HG03095 (cell line): ENCODE measurements around the gene CNTLN.
"Not testable (repeated sequence)": the region's sequence is repeated elsewhere in the genome, so short reads cannot be mapped to it uniquely, and the experiment has no call there.

Experiments used
- ATAC-seq: cut with Tn5 transposase; IDR thresholded peaks from one replicate; pipeline ENCODE4 v1.9.1; 2021; ENCODE audit warnings: moderate library complexity; ENCODE audit not compliant: unreplicated experiment

The CNTLN gene

DNA sequence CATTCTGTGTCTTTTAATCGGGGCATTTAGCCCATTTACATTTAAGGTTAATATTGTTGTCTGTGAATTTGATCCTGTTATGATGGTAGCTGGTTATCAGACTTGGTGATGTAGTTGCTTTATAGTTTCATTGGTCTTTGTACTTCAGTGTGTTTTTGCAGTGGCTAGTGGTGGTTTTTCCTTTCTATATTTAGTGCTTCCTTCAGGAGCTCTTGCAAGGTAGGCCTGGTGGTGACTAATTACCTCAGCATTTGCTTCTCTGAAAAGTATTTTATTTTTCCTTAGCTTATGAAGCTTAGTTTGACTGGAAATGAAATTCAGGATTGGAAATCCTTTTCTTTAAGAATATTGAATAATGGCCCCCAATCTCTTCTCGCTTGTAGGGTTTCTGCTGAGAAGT lies 156.9 kb downstream of the CNTLN start:
- ATAC-seq, result no peak

DNA sequence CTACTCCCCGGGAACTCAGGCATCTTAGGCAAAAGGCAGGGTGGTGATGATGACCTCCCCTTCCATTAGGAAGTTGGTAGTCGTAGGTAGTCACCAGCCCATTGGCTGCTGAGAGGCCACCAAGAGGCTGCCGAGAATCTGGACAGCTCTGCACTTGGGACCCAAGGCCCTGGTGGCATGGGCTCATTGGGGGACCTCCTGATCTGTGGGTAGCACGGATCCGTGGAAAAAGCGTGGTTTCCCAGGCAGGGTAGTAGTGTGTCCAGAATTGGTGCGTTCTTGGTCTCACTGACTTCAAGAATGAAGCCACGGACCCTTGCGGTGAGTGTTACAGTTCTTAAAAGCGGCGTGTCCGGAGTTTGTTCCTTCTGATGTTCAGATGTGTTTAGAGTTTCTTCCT lies 158.8 kb downstream of the CNTLN start:
- ATAC-seq, result no peak

DNA sequence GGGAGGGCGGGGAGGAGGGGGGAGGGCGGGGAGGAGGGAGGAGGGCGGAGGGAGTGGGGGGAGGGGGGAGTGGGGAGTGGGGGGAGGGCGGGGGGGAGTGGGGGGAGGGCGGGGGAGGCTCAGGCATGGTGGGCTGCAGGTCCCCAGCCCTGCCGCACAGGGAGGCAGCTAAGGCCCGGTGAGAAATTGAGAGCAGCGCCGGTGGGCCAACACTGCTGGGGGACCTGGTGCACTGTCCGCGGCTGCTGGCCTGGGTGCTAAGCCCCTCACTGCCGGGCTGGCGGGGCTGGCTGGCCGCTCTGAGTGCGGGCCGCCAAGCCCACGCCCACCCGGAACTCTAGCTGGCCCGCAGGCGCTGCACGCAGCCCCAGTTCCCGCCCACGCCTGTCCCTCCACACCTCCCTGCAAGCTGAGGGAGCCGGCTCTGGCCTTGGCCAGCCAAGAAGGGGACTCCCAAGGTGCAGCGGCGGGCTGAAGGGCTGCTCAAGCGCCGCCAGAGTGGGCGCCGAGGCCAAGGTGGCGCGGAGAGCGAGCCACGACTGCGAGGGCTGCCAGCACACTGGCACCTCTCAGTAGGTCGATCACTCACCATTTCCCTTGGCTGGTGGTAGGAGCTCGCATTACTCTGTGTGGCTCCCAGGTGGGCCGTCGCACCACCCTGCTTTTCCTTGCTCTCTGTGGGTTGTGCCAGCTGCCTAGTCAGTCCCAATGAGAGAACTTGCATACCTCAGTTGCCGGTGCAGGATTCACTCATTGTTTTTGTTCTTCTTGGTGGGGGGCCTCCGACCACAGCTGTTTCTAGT lies 160.2 kb downstream of the CNTLN start:
- ATAC-seq, result no peak

DNA sequence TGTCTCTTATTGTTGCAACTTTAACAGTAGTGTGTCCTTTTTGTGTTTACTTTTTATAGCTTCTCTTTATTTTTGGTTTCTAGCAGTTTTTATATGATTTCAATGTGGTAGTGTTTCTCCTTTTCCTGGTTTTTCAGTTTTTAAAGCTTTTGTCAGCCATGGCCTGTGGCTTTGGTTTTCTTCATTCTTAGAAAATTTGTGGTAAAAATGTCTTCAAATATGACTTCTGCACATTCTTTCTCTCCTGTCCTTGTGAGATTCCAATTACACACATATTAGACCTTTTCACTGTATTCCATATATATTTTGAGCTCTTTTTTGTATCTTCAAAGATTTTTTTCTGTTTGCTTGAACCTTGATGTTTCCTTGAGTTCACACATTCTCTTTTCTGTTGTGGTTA lies 180.5 kb downstream of the CNTLN start:
- no peak for ATAC-seq

DNA sequence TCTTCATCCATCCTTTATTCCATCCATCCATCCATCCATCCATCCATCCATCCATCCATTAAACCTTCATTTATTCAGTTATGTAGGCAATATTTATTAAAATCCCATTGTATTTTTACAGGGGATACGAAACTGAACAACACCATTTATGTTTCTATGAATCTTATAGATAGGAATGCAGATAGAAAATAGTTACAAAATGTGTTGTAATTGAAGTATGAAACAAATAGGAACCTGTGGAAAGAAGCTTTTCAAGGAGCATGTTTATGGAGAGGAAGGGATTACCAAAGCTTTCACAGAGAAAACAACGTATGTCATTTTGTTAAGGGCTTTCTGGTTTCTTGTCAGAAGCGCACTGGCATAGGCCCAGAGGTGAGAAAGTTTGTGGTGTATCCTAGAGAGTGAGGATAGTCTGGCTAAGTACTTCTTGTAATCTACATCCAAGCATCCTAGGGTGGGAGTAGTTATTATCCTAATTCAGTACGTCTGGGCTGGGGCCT lies 184.0 kb downstream of the CNTLN start:
- no peak for ATAC-seq

DNA sequence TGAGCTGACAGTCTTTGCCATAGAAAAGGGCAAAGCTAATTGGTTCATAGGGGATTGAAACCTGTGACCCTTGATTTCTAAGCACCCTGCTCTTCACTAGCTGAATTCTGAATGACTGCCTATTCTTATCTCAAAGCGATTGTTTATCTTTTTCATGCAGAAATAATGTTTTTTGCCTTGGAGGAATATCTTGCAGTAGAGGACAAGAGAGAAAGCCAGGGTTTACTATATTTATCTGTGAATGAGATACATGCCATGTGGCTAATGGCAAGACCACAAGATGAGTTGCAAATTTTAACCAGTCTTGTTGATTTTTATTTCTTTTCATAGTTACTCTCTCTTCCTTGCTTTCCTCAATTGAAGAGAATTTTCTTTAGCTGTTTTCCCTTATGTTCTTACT lies 185.0 kb downstream of the CNTLN start:
- no peak for ATAC-seq

DNA sequence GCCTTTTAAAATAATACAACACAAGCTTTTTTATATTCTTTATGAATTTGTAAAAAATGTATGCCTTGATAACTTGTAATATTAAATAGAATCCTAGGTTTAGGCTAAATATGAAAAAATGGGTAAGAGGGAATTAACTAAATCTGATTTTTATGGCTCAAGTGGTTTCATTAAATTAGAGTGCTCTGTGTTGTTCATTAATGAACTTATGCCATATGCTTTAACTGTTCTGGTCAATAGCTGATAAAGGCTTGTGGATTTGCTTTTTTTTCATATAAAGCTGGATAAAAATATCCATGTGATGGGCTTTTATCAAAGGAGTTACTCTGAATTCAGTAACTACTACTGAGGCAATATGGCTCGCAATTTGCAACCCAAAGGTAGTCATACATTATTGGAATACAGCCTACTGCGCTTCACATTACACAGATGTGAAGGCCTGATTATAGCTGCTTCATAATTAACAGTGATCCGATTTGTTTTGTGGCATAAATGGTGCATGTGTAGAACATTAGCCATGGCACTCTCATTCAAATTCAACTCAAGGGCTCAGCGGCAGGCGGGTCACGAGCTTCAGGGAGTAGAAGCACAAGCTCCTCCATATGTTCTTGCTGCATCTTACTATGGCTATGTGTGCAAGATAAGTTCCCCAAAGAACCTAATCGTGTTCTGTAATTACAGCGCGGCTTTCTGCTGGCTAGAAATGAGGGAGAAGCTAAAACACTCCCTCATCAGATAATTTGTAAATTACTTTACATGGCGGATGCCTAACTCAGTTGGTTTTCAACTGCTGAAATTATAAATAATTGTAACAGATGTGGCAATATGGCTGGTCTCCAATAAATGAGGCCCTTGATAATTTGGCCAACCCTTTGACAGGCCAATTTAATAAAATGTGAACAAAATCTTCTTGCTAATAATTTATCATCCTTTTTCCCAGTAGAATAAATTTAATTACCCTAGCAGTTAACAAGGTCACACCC lies 188.3 kb downstream of the CNTLN start:
- ATAC-seq, result no peak

DNA sequence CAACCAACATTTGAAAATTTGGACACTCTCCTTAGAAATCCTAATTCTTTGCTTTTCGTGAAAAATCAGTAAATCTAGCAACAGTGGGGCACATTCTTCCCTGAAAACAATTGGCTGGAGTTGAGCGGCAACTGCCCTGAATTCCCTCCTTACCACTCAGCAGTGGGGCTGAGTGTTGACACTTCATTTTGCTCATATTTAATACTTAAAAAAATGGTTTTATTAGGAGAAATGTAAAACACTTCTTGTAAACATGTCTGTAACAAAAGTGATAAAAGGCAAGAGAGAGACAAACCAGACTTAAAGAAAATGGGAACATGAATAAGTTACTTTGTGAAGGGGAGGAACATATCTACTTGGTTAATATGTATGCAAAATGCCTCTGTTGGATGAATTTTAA lies 193.5 kb downstream of the CNTLN start:
- no peak for ATAC-seq

DNA sequence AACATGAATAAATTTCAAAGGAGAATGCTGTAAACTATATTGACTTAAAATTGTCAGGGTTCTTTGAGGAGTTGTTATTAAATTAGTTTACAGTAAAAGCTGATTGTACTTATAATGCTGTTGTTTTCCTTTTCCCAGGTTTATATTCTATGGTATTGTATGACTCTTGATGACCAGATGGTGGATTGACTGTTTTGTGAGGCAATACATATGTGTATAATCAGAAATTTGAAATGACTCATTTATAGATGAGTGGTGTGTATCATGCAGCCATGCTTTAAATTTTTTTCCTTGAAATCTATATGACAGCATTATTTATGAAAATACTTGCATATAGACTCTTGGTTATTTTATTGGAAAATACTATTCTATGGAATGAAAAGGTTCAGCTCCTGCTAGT lies 195.3 kb downstream of the CNTLN start:
- no peak for ATAC-seq

DNA sequence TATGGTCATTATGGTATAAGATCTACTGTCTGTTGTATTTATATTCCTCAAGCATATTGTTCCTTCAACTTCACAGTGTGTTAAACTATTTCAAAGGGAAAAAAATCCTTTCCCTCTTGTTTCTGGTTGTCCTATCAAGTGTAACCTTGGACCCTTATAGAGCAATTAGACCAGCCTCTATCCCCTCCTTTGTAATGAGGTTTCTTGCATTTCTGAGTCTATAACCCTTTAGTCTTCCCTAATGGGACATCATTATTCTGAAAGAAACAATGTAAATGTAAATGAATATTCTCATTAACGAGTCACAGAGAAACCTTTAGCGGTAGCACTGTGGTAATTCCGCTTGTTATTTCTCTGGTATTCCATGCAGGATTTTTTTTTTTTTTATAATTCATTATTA lies 197.3 kb downstream of the CNTLN start:
- no peak for ATAC-seq

DNA sequence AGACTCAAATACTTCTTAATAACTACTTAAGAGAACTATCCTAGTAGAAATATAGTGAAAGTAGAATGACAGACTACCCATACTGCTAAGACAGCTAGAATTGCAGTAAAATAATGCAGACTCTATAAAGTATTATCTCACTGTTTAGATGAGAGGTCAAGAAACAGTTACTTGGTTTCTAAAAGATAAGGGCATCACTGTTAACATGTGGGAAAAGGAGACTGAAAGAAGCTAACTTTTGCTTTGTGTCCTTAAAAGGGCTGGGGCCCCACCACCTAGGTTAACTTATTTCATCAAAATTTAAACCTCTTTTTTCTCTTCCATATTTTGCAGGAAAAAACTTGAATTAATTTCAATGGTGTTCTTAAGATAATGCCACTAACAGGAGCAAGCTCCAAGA lies 204.3 kb downstream of the CNTLN start:
- no peak for ATAC-seq

DNA sequence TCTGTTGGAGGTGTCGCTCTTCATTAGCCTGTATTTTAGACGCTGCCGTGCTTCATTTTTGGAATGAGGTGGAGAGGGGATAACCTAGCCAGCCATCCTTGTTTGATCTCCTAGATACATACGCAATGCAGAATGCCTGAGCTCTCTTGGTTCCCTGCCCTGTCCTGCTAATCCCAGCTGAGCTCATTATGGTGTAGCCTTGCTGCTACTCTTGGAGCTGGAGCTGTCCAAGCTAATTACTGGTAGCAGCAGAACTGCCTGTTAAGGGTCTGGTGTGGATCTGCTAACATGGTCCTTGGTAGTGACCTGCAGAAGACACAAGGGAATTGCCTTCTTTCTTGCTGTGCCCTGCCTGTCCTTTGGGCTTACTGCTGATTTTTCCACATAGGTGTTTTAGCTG lies 207.9 kb downstream of the CNTLN start:
- ATAC-seq, result no peak

DNA sequence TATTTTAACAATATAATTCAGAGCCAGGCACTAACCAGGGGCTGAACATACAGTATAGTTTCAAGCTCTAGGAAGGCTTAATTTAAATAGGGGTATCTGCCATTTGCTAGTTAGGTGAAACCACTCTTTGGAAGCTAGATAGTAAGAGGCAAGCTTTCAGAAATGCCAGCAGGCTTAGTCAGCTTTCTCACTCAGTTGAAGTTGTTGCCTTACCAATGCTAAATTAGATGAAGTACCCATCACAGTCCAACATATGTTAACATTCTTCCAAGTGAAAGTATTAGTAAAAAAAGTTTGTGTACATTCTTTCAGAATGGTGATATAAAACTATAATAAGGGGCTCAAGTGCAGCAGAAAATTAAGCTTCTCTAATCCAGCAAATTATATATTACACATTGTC lies 215.0 kb downstream of the CNTLN start:
- ATAC-seq, result no peak

DNA sequence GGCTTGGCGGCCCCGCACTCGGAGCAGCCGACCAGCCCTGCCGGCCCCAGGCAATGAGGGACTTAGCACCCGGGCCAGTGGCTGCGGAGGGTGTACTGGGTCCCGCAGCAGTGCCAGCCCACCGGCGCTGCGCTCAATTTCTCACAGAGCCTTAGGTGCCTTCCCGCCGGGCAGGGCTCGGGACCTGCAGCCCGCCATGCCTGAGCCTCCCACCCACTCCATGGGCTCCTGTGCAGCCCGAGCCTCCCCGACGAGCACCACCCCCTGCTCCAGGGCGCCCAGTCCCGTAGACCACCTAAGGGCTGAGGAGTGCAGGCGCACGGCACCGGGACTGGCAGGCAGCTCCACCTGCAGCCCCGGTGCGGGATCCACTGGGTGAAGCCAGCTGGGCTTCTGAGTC lies 219.2 kb downstream of the CNTLN start:
- not testable (repeated sequence) for ATAC-seq

DNA sequence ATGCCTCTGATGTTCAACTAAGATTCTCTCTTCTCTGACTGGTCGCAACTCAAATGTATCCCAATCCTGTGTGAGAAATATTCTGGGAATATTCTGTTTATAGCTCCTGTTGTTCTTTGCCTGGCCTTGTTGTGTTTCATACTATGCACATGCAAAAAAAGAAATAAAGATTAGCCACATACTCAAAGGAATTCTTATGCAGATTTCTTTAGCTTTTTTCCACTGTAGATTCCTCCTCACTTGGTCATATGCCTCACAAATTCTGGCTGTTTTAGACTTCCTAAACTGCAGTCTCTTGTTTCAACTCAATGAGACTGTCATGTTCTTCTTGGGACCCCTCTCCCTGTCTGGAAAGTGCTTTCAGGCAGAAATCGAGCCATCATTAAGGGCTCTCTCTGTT lies 226.5 kb downstream of the CNTLN start:
- no peak for ATAC-seq

DNA sequence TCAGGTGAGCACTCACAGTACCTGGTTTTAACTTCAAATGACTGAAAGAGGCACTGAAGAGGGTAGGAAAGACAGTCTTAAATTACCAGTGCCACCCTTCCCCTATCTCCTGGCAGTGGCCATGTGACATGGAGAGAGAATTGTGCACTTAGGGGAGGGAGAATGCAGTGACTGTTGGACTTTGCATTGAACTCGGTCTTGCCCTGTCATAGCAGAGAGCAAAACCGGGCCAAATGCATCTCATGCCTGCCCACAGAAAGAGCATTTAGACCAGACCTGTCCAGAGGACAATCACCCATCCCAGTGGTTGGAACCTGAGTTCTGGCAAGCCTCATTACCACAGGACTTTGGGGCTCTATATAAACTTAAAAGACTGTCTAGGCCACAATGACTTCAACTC lies 232.2 kb downstream of the CNTLN start:
- ATAC-seq, result no peak

DNA sequence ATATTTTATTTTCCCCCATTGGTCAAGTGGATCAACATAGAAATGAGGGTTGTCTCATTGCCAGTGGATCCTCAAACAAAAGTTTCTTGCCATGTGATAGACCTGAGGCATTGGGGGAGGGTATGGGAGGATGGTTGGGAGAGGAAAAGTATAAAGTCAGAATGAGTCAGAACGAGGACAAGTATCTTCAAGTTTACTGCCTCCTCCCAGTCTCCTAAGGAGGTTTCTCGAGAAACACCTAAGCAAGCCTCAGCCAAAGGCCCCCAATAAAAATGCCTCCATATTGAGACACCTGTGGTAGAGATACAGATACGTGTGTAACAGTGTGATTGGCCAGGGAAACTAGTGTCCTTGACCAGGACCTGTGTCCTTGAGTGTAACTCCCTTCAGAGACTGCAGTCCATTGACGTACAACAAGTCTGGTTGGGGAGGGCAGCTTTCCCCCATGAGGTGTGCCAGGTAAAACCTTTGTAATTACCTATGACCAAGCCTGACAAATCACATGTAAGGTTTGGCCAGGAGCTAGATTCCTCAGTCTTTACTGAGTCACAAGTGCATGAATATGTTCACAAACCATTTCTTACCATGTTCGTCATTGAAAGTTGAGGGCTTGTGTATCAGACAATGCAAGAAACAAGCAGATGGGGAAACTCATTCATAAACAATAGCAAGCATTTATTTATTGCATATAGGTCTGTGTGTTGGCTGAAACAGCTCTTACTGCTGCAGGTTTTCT lies 245.5 kb downstream of the CNTLN start:
- no peak for ATAC-seq

DNA sequence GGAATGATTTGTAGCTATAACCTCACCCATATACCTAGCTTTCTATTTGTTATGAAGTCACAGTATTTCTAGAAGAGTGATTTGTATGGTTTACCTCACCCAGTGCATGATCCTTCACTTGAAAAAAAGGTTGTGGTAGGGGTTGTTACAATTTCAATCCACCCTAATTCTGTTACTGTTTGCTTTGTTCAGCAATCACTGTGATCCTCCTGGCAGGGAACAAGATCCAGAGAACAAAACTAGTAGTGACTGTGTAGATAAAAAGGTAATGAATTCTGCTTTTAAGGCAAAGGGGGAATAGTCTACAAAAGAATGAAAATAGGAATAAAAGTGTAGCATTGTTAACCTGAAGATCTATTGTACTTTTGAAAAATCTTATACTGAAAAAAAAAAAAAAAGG lies 252.7 kb downstream of the CNTLN start:
- no peak for ATAC-seq

DNA sequence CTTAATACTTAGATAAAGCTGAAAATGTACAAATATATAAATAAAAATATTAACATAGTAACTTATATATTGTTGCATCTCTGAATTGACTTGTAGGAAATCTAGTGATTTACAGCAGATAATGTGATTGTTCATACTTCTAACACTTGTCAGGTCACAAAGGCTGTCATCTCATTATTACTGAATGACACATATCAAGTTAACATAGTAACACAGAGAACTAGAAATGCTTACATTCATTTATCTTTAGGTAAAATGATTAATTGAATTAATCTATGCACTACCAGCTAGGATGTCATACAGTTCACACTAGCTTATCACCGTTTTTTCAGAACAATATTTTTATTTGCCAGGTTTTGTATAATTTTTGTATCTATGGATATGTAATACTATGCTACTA lies 254.2 kb downstream of the CNTLN start:
- no peak for ATAC-seq

DNA sequence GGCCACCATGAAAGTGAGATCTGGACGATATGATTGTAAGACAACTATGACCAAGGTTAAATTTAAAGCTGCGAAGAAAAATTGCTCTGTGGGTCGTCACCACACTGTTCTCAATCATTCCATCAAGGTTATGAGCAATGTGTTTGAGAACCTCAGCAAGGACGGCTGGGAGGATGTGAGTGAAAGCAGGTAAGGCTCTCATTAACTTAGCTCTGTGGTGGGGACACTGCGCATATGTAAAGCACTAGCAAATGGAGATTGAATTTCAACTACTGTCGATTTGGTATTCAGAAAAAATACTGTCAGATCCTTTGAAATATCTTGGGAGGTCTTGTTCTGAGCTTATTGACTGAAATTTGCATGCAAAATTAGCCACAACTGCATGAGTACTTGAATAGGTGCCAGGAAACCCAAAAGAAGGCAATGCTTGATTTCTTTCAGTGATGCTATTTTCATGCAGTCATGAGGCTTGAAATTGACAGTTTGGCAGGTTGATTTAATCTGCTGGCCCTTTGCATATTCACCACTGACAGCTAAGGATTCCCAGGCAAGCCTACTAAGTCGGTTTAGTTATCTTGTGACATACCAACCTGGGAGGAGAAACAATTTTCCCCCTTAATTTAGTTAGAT lies 260.2 kb downstream of the CNTLN start:
- no peak for ATAC-seq
